ENCODE data around the gene AMH. TPM values are rescaled to one million over a fixed set of nuclear protein-coding genes. Genes with fewer than 3 reads are reported as not detected.
A peak's percentile ranks its signal among the peaks of the same experiment; 100 is the strongest.

AMH gene
- total and polyA plus RNA-seq, 4 donors = 0.08 to 0.59 (median 0.47) TPM; not detected in 1

GRCh38 chr19:2237869-2238153, 11.3 kb upstream of the AMH start:
- Histone ChIP-seq H3K27me3 (ENCODE audit: control insufficient read depth in 4 of 4, insufficient read depth in 4 of 4, low read length in 3 of 4) (no peaks in the 10 kb centered on the region), H3K4me3 (ENCODE audit: low read depth in 1 of 3, low read length in 3 of 3) (peak overlapping the region in 2 of 3 donors; percentile 8 to 89), H3K36me3 (ENCODE audit: control insufficient read depth in 4 of 4, insufficient read depth in 3 of 4, low read depth in 1 of 4, low read length in 3 of 4) (peaks cover 0 to 4% (median 0%) of the 10 kb centered on the region in 4 donors), H3K27ac (ENCODE audit: low read depth in 1 of 2, low read length in 2 of 2) (no peak overlapping the region), H3K4me1 (ENCODE audit: control insufficient read depth in 4 of 4, insufficient read depth in 4 of 4, low read length in 3 of 4) (peaks cover 24 to 66% (median 54%) of the 10 kb centered on the region in 4 donors), H3K9ac (ENCODE audit: low read depth in 1 of 2, low read length in 2 of 2) (peak overlapping the region in 1 of 2 donors; percentile 42), H3K9me3 (ENCODE audit: control insufficient read depth in 4 of 4, low read length in 3 of 4) (no peaks in the 10 kb centered on the region)
- no peak for DNase-seq (ENCODE audit: low spot score)
- WGBS = 78% methylated on average over 6 of the region's 6 CpGs
- TF ChIP-seq HNF4G (IDR thresholded peaks at IDR 0.05) (no peak), HNF4A (conservative IDR thresholded peaks at IDR 0.05) (no peak), FOXA2 (IDR thresholded peaks at IDR 0.05) (no peak), SP1 (IDR thresholded peaks at IDR 0.05) (no peak), EGR1 (IDR thresholded peaks at IDR 0.05; ENCODE audit: low read depth in 2 of 2) (no peak), FOXA1 (IDR thresholded peaks at IDR 0.05) (no peak), TAF1 (conservative IDR thresholded peaks at IDR 0.05) (no peak), JUND (IDR thresholded peaks at IDR 0.05) (no peak), NR2F2 (IDR thresholded peaks at IDR 0.05) (no peak), RXRA (IDR thresholded peaks at IDR 0.05) (no peak), GABPA (IDR thresholded peaks at IDR 0.05 in 1 of 2, conservative IDR thresholded peaks at IDR 0.05 in 1 of 2) (no peak), RAD21 (IDR thresholded peaks at IDR 0.05) (no peak), YY1 (IDR thresholded peaks at IDR 0.05) (no peak), CTCF (IDR thresholded peaks at IDR 0.05; ENCODE audit: low read depth, low read length, missing input control) (no peak), ZBTB33 (IDR thresholded peaks at IDR 0.05) (no peak), MAX (IDR thresholded peaks at IDR 0.05) (no peak), ATF3 (IDR thresholded peaks at IDR 0.05) (no peak)
- TF ChIP-seq, protein P1, sequence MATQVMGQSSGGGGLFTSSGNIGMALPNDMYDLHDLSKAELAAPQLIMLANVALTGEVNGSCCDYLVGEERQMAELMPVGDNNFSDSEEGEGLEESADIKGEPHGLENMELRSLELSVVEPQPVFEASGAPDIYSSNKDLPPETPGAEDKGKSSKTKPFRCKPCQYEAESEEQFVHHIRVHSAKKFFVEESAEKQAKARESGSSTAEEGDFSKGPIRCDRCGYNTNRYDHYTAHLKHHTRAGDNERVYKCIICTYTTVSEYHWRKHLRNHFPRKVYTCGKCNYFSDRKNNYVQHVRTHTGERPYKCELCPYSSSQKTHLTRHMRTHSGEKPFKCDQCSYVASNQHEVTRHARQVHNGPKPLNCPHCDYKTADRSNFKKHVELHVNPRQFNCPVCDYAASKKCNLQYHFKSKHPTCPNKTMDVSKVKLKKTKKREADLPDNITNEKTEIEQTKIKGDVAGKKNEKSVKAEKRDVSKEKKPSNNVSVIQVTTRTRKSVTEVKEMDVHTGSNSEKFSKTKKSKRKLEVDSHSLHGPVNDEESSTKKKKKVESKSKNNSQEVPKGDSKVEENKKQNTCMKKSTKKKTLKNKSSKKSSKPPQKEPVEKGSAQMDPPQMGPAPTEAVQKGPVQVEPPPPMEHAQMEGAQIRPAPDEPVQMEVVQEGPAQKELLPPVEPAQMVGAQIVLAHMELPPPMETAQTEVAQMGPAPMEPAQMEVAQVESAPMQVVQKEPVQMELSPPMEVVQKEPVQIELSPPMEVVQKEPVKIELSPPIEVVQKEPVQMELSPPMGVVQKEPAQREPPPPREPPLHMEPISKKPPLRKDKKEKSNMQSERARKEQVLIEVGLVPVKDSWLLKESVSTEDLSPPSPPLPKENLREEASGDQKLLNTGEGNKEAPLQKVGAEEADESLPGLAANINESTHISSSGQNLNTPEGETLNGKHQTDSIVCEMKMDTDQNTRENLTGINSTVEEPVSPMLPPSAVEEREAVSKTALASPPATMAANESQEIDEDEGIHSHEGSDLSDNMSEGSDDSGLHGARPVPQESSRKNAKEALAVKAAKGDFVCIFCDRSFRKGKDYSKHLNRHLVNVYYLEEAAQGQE (IDR thresholded peaks at IDR 0.05) = no peak
